ENCODE measurements around the gene WBP1L. TPM values are rescaled to one million over a fixed set of nuclear protein-coding genes. Genes with fewer than 3 reads are reported as not detected.

Gene WBP1L
- total RNA-seq, 2 experiments from 2014 or later, result 31.7 to 31.9 TPM

GRCh38 chr10:102764470-102765161 lies 20.9 kb downstream of the WBP1L start:
- no peak overlapping the region for H3K27ac Mint-ChIP-seq
- H3K9me3 Mint-ChIP-seq, result no peaks in the 10 kb centered on the region
- peaks cover 22% of the 10 kb centered on the region for H3K4me1 Mint-ChIP-seq
- H3K4me3 Mint-ChIP-seq, result no peak overlapping the region
- POLR2A ChIA-PET, result no interaction called here
- DNase-seq, result no peak
- H3K36me3 Mint-ChIP-seq (ENCODE audit: low read depth), result peaks cover 24% of the 10 kb centered on the region
- CTCF ChIA-PET, result interaction anchor here (1.3 kb wide), 1 partner anchor 11 kb away, joined by 4 read pairs; no protein-coding TSS in a partner anchor
- no peaks in the 10 kb centered on the region for H3K27me3 Mint-ChIP-seq

- Mint-ChIP-seq H3K4me1 (peaks cover 29% of the 10 kb centered on the region), H3K36me3 (ENCODE audit: low read depth) (peaks cover 25% of the 10 kb centered on the region), H3K4me3 (no peak overlapping the region), H3K9me3 (no peaks in the 10 kb centered on the region), H3K27me3 (no peaks in the 10 kb centered on the region), H3K27ac (no peak overlapping the region)
- POLR2A ChIA-PET, result no interaction called here
- no peak for DNase-seq
- CTCF ChIA-PET, result interaction anchor here (1.3 kb wide), 1 partner anchor 12 kb away, joined by 4 read pairs; no protein-coding TSS in a partner anchor
Measured at GRCh38 chr10:102765336-102765735, 21.6 kb downstream of the WBP1L start.

- peaks cover 39% of the 10 kb centered on the region for H3K4me1 Mint-ChIP-seq
- ChIA-PET CTCF (no interaction called here), POLR2A (no interaction called here)
- H3K27me3 Mint-ChIP-seq, result no peaks in the 10 kb centered on the region
- H3K9me3 Mint-ChIP-seq, result no peaks in the 10 kb centered on the region
- no peak overlapping the region for H3K4me3 Mint-ChIP-seq
- no peak for DNase-seq
- H3K36me3 Mint-ChIP-seq (ENCODE audit: low read depth), result peaks cover 23% of the 10 kb centered on the region
- no peak overlapping the region for H3K27ac Mint-ChIP-seq
Measured at GRCh38 chr10:102767428-102768160, 23.8 kb downstream of the WBP1L start.

GRCh38 chr10:102769375-102770107 lies 25.8 kb downstream of the WBP1L start:
- CTCF ChIA-PET, result interaction anchor here (0.6 kb wide), 1 partner anchor 197 kb away, joined by 3 read pairs; no protein-coding TSS in a partner anchor
- peaks cover 14% of the 10 kb centered on the region for H3K36me3 Mint-ChIP-seq (ENCODE audit: low read depth)
- DNase-seq, result no peak
- H3K4me1 Mint-ChIP-seq, result peaks cover 49% of the 10 kb centered on the region
- H3K4me3 Mint-ChIP-seq, result no peak overlapping the region
- H3K9me3 Mint-ChIP-seq, result no peaks in the 10 kb centered on the region
- POLR2A ChIA-PET, result interaction anchor here (1.3 kb wide), 1 partner anchor 20 kb away, joined by 3 read pairs; no protein-coding TSS in a partner anchor
- no peaks in the 10 kb centered on the region for H3K27me3 Mint-ChIP-seq
- no peak overlapping the region for H3K27ac Mint-ChIP-seq

DNA sequence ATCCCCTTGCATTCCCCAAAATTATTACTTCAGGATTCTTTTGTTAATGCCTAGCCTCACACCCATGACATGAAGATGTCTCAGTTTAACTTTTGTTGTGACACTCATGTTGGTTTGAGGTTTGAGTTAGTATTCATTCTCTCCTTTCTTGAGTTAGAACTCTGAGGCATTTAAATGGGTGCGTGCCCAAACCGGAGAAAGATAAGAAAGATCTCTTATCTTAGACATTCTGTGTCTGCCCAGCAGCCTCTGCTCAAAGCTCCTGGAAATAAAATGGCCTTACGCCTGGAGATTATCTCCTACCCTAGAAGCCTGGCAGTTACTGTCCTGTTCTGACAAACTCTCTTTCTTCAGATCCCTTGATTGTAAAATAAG lies 26.3 kb downstream of the WBP1L start:
- H3K4me3 Mint-ChIP-seq, result no peak overlapping the region
- ChIA-PET CTCF (interaction anchor here (0.6 kb wide), 1 partner anchor 198 kb away, joined by 3 read pairs; no protein-coding TSS in a partner anchor), POLR2A (interaction anchor here (1.3 kb wide), 1 partner anchor 19 kb away, joined by 3 read pairs; no protein-coding TSS in a partner anchor)

DNA sequence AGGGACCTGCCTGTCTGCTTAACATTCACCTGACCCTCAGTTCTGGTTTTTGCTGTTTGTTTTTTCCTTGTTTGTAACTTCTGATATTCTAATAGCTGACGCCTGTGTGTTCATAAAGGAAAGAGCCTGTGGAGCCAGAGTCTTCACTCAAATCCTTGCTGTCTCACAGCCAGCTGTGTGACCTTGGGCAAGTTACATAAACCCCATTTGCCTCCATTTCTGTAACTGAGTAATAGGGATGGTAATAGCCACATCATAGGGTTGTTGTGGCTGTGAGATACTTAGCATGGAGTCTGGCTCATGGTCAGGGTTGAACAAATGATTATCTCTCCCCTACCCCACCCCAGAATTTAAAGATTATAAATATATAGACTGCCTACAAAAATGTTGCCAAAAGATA lies 27.0 kb downstream of the WBP1L start:
- no peak for DNase-seq
- Mint-ChIP-seq H3K27ac (no peak overlapping the region), H3K9me3 (no peaks in the 10 kb centered on the region), H3K4me1 (peaks cover 49% of the 10 kb centered on the region), H3K4me3 (no peak overlapping the region), H3K36me3 (ENCODE audit: low read depth) (peaks cover 6% of the 10 kb centered on the region), H3K27me3 (no peaks in the 10 kb centered on the region)
- ChIA-PET CTCF (no interaction called here), POLR2A (interaction anchor here (1.3 kb wide), 1 partner anchor 19 kb away, joined by 3 read pairs; no protein-coding TSS in a partner anchor)

More for the DNA sequence above, 26.3 kb downstream of the WBP1L start:
- no peak for DNase-seq
- Mint-ChIP-seq H3K36me3 (ENCODE audit: low read depth) (peaks cover 13% of the 10 kb centered on the region), H3K9me3 (no peaks in the 10 kb centered on the region), H3K27ac (no peak overlapping the region), H3K27me3 (no peaks in the 10 kb centered on the region), H3K4me1 (peaks cover 49% of the 10 kb centered on the region)

DNA sequence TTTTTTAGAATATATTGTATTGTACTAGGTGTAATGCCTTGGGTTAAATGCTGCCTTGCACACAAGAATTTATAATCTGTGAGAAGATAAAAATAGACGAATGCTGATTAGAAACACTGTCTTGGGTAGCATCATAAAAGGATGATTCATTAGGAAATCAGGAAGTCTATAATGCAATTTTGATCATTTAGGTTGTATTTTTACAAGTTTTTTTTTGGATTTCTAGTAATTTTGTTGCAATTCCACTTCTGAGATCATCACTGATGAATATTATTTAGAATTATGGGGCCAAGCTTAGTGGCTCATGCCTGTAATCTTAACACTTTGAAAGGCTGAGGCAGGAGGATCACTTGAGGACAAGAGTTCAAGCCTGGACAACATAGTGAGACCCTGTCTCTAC lies 29.6 kb downstream of the WBP1L start:
- Mint-ChIP-seq H3K27me3 (no peaks in the 10 kb centered on the region), H3K9me3 (no peaks in the 10 kb centered on the region), H3K4me1 (peaks cover 37% of the 10 kb centered on the region), H3K36me3 (ENCODE audit: low read depth) (peaks cover 4% of the 10 kb centered on the region), H3K4me3 (no peak overlapping the region), H3K27ac (no peak overlapping the region)
- ChIA-PET CTCF (interaction anchor here (0.6 kb wide), 1 partner anchor 232 kb away, joined by 3 read pairs; no protein-coding TSS in a partner anchor), POLR2A (no interaction called here)
- no peak for DNase-seq

- H3K27ac Mint-ChIP-seq, result no peak overlapping the region
- no peaks in the 10 kb centered on the region for H3K27me3 Mint-ChIP-seq
- POLR2A ChIA-PET, result no interaction called here
- CTCF ChIA-PET, result no interaction called here
- no peak for DNase-seq
- peaks cover 4% of the 10 kb centered on the region for H3K36me3 Mint-ChIP-seq (ENCODE audit: low read depth)
- peaks cover 37% of the 10 kb centered on the region for H3K4me1 Mint-ChIP-seq
- no peak overlapping the region for H3K4me3 Mint-ChIP-seq
- H3K9me3 Mint-ChIP-seq, result no peaks in the 10 kb centered on the region
Measured at GRCh38 chr10:102773986-102774385, 30.2 kb downstream of the WBP1L start.

GRCh38 chr10:102775201-102775934 lies 31.6 kb downstream of the WBP1L start:
- no peak overlapping the region for H3K27ac Mint-ChIP-seq
- DNase-seq, result no peak
- H3K4me1 Mint-ChIP-seq, result peaks cover 25% of the 10 kb centered on the region
- peaks cover 8% of the 10 kb centered on the region for H3K36me3 Mint-ChIP-seq (ENCODE audit: low read depth)
- H3K9me3 Mint-ChIP-seq, result no peaks in the 10 kb centered on the region
- no peak overlapping the region for H3K4me3 Mint-ChIP-seq
- POLR2A ChIA-PET, result no interaction called here
- CTCF ChIA-PET, result interaction anchor here (0.8 to 1.7 kb wide), 3 partner anchors 14 to 23 kb away, joined by 3 to 5 read pairs (median 3); no protein-coding TSS in a partner anchor
- no peaks in the 10 kb centered on the region for H3K27me3 Mint-ChIP-seq

DNA sequence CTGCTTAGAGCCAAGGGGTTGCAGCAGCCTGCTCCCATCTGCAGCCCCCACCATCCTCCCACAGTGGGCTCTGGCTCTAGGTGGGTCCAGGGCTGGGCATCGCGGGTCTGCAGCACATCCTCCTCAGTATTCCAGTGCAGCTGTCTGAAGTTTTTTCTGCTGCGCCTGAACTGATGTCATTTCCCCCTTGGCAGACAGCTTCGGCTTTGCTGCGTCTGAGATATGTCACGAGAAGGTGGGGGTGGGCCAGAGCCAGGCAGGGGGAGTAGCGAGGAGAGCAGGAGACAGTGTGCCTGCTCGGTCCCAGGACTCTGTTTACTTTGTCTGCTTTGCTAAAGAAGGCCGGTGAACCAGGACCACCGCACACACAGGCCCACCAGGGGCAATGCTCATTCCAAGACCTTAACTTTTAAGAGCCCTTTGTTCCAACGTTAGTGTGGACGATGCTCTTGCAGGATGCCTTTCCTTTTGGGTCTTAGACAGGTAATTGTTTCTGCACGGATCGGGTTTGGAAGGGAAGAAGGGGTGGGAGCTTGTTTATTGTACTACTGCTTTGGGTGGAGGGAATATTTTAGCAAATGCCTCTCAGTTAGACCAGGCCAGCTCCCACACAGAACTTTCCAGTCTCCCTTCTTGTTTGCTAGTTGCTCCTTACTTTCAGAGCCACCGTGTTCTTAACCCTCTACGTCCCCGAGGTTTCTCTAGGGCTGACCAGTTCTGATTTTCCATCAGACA lies 32.4 kb downstream of the WBP1L start:
- POLR2A ChIA-PET, result no interaction called here
- Mint-ChIP-seq H3K27ac (no peak overlapping the region), H3K27me3 (no peaks in the 10 kb centered on the region), H3K4me3 (no peak overlapping the region), H3K4me1 (peaks cover 21% of the 10 kb centered on the region), H3K36me3 (ENCODE audit: low read depth) (peaks cover 6% of the 10 kb centered on the region), H3K9me3 (no peaks in the 10 kb centered on the region)
- no peak for DNase-seq
- CTCF ChIA-PET, result interaction anchor here (1.7 kb wide), 1 partner anchor 22 kb away, joined by 5 read pairs; no protein-coding TSS in a partner anchor

GRCh38 chr10:102776779-102777456 lies 33.2 kb downstream of the WBP1L start:
- no peaks in the 10 kb centered on the region for H3K27me3 Mint-ChIP-seq
- H3K9me3 Mint-ChIP-seq, result no peaks in the 10 kb centered on the region
- peaks cover 21% of the 10 kb centered on the region for H3K4me1 Mint-ChIP-seq
- DNase-seq, result no peak
- CTCF ChIA-PET, result interaction anchor here (0.7 kb wide), 1 partner anchor 28 kb away, joined by 4 read pairs; no protein-coding TSS in a partner anchor
- POLR2A ChIA-PET, result no interaction called here
- no peak overlapping the region for H3K4me3 Mint-ChIP-seq
- H3K27ac Mint-ChIP-seq, result no peak overlapping the region
- peaks cover 8% of the 10 kb centered on the region for H3K36me3 Mint-ChIP-seq (ENCODE audit: low read depth)
